GM19025 (cell line): Measurements from ENCODE around the gene C6orf163.

Experiments used
- ATAC-seq: cut with Tn5 transposase; IDR thresholded peaks from one replicate; pipeline ENCODE4 v1.9.1; 2021; ENCODE audit warnings: mild to moderate bottlenecking, low read depth, moderate library complexity; ENCODE audit not compliant: unreplicated experiment

The C6orf163 gene

DNA sequence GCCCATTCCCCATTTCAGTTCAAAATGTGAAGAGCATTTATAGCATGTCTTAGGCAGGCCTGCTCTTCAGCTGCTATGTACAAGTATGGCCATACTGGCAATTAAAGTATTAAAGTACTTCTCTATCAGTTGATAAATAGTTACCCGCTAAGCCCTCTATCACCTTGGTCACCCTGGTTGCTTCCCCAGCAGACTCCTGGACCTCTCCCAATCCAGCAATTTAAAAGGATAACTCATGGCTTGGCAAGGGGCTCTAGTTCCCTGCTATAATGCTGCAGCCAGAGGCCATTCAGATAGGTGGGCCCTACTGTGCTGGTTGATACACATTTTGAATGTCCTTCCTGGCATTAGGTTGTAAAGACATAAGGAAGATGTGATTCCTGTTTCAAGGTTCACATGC lies 7.0 kb downstream of the C6orf163 start:
- ATAC-seq = no peak

GRCh38 chr6:87356181-87356580 lies 11.6 kb downstream of the C6orf163 start:
- no peak for ATAC-seq

- no peak for ATAC-seq
These were observed 13.0 kb downstream of the C6orf163 start for GRCh38 chr6:87357479-87358196.

- no peak for ATAC-seq
These were observed 20.1 kb downstream of the C6orf163 start for GRCh38 chr6:87364602-87365252.

DNA sequence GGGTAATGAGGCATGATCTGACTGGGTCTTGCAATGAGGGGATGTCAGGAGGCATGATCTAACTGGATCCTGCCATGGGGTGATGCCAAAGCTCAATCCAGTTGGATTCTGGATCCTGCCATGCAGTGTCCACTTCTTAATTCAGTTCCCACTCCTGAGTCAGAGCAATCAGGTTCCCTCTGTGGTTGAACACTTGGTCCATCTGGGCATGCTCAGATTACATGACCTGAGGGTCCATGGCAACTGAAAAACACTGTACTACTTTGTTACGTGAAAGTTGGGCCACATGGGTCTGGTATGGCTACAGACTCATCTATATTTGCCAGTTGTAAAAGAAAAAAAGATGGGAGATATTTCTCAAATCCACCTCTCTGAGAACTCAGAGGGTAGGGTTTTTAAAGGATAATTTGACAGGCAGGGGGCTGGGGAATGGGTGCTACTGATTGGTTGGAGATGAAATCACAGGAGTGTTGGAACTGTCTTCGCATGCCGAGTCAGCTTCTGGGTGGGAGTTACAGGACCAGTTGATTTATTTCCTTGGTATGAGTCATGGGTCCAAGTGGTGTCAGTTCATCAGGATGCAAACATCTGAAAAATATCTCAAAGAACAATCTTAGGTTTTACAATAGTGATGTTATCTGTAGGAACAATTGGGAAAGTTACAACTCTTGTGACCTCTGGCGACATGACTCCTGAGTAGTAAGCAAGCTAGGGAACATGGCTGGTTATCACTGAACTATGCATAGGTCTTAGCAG lies 21.6 kb downstream of the C6orf163 start:
- no peak for ATAC-seq

GRCh38 chr6:87366899-87367298 lies 22.3 kb downstream of the C6orf163 start:
- ATAC-seq = no peak

DNA sequence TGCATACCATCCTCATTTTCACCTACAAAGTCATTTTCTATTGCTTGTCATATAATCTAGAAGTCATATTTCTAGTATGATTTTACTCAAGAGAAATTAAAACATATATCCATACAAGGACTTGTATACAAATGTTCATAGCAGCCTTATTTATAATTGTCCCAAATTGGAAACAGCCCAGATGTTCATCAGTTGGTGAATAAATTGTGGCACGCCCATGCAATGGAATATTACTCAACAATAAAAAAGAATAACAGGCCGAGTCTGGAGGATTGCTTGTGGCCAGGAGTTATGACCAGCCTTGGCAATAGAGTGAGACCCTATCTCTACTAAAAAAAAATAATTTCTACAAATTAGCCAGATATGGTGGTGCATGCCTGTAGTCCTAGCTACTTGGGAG lies 28.8 kb downstream of the C6orf163 start:
- no peak for ATAC-seq

DNA sequence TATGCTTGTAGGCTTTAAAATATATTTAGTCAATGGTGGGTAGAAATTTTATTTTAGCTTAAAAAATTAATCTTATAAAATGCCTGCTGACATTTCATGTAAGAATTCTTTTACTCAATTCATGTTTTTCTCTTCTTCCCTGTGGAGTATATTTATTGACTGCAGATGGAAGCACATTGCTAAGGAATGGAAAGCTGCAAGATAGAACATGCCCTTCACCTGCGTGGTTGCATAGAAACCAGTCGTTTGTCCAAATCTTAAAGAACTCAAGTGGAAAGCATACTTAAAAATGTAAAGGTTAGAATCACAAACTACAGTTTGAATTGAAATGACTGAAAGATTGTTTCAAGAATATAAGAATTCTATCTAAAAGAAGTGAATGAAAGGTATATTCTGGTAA lies 30.7 kb downstream of the C6orf163 start:
- ATAC-seq = no peak

DNA sequence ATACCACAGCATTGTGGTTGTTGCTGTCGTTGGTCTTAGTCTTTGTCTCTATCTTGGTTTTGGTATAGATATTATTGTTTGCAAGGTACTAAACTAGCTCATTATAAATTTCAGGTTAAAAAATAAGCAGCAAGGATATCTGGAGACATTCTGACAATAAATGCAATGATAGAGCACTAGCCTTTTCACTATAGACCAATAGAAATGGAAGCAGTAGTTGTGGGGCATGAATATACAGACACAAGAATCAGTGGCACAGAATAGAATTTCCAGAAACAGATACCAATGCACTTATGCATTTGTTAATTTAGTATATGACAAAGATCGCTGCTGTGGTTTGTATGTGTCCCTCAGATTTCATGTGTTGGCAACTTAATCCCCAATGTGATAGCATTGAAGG lies 32.0 kb downstream of the C6orf163 start:
- no peak for ATAC-seq

DNA sequence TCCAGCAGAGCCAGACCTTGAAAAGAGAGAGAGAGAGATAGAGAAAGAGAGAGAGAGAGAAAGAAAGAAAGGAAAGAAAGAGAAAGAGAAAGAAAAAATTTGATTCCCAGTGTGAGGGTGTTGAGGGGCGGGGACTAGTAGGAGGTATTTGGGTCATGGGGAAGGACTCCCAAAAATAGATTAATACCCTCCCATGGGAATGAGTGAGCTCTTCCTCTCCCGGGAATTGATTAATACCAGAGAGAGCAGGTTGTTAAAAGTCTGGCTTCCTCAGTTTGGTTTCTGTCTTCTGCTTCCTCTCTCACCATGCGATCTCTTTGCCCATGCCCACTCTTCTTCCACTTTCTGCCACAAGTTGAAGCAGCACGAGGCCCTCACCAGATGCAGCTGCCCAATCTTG lies 34.3 kb downstream of the C6orf163 start:
- no peak for ATAC-seq

DNA sequence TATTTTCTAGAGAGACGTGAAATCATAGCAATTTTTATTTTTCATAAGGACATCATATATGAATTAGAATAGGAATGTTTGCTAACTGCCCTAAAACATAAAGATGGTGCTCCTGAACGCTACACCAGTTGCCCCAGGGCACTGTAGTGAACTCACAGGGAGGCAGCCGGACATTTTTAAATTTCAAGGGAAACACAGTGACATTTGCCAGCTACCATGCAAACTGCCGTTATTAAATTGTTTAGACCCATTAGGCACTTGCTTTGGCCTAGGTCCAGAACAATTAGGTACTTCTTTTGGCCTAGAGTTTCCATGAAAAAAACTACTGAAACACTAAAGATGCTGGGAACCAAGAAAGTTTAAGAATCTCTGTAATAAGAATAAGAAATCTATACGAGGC lies 38.2 kb downstream of the C6orf163 start:
- no peak for ATAC-seq

GRCh38 chr6:87384038-87384437 lies 39.4 kb downstream of the C6orf163 start:
- ATAC-seq = no peak

DNA sequence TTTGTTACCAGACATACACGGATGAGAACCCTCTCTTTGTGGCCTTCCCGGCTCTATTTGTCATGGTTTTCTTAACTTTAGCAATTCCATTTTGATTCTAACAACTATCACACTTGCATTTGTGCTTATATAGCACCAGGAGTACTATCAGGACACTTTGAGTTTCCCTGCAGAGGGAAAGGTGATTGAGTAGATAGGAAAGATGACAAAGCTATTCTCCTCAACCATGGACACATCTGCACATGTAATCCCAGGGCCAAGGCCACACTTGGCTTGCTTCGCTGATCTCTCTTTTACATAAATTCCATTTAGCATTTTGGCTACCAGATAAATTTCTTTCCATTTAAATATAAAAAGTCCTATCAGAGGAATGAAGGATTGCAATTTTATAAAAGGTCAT lies 39.8 kb downstream of the C6orf163 start:
- no peak for ATAC-seq

DNA sequence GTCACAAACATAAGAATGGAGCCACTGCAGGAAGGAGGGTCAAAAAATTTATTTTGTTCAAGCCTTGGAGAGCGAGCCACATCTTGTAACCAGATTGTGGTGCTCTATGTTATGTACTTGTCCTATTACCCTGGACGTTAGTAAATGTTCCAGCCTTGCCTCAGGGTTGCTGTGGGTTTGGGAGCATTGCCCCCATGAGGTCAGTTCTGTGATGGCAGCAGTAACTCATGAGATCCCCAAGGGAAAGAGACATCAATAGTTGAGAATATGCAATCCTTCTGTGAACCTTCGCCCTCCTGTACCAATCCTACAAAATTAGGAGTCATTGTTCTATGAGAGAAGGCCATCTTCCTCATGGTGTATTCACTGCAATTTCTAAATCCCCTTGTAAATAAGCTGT lies 46.7 kb downstream of the C6orf163 start:
- ATAC-seq = no peak

GRCh38 chr6:87393026-87393622 lies 48.5 kb downstream of the C6orf163 start:
- ATAC-seq = peak; percentile 72

GRCh38 chr6:87395431-87395830 lies 50.8 kb downstream of the C6orf163 start:
- ATAC-seq = no peak

DNA sequence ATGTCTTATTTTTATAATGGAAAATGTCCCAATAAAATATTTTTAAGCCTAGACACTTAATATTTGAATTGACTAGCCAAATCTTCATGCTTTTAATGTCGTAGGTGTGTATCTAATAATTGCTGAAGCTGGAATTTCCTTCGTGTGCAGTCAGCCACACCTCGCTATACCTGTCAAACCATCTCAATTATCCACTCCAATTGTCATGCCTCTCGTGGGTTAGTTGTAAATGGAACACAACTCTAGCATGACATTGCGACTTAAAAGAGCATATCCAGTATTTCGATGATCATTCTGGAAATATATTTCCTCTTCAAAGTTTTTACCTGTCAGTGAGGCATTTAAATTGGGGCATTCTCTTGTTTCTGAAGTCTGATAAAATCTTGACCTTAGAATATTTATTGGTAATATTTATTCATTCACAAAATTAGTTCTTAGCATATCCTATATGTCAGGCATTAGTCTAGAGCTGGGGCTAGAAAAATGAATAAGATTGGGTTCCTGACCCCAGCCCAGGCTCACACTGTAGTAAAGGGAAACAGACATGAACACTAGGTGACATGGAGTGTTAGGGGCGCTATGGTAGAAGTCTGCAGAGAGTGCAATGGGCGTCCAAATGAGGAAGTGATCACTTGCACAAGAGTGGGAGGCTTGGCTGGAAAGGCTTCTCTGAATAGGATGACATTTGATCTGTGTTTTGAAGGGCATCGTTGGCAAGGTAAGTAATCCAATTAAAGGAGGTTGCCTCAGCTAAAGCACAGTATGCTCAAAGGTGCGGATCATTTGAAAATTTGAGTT lies 52.2 kb downstream of the C6orf163 start:
- ATAC-seq = no peak

DNA sequence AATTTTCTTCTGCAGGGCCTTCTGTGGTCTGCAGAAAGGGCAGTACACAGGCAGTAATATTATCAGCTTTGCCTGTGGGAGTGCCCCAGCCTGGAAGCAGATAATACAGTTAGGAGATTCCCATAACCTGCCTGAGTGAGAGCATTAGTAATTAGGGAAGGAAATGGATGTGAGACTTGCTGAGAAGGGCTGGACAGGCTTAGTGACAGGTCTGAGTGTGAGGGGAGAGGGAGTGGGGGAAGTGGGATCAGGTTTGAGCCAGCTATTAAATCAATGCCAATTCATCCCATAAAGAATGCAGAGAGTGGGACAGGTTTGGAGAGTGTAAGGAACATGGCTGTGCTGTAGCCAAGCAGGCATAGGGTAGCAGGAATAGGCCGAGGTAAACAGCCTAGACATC lies 53.0 kb downstream of the C6orf163 start:
- no peak for ATAC-seq

- ATAC-seq = no peak
These were observed 57.2 kb downstream of the C6orf163 start for GRCh38 chr6:87401832-87402231.

DNA sequence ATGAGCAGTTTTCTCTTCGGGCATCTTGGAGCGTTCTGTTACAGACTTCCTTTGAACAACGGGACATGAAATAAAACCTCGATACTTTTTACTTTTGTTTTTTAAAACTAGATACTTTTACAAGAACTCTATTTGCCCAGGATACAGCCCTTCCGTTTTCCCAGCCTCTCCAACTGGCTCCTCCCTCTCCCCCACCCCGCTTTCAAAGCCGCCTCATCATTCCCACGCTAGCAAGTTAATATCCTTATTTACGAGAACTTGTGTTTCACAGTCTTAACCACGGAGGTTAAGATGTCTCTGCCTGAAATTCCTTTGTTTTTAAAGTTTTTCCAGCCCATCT lies 62.9 kb downstream of the C6orf163 start:
- ATAC-seq = peak; percentile 8
